GM19397 (cell line): ENCODE results near the gene RIC3.

Experiments
- ATAC-seq: cut with Tn5 transposase; IDR thresholded peaks from one replicate; pipeline ENCODE4 v1.9.1; 2021; ENCODE audit warnings: mild to moderate bottlenecking, moderate library complexity; ENCODE audit not compliant: unreplicated experiment

The RIC3 gene

GRCh38 chr11:8069771-8070170 is 99.1 kb downstream of the RIC3 start:
- no peak for ATAC-seq

- ATAC-seq = no peak
These were observed 100.1 kb downstream of the RIC3 start for GRCh38 chr11:8068605-8069221.

GRCh38 chr11:8067929-8068575 is 100.8 kb downstream of the RIC3 start:
- ATAC-seq = no peak

- ATAC-seq = no peak
These were observed 101.3 kb downstream of the RIC3 start for GRCh38 chr11:8067567-8067928.

- ATAC-seq = no peak
These were observed 101.8 kb downstream of the RIC3 start for GRCh38 chr11:8066911-8067455.

GRCh38 chr11:8066036-8066910 is 102.6 kb downstream of the RIC3 start:
- no peak for ATAC-seq

GRCh38 chr11:8065031-8065430 is 103.8 kb downstream of the RIC3 start:
- ATAC-seq = no peak

GRCh38 chr11:8063324-8063723 is 105.5 kb downstream of the RIC3 start:
- ATAC-seq = no peak

GRCh38 chr11:8062781-8063257 is 106.0 kb downstream of the RIC3 start:
- no peak for ATAC-seq

GRCh38 chr11:8061555-8062428 is 107.0 kb downstream of the RIC3 start:
- no peak for ATAC-seq

- no peak for ATAC-seq
These were observed 107.8 kb downstream of the RIC3 start for GRCh38 chr11:8060801-8061554.

GRCh38 chr11:8060146-8060719 is 108.6 kb downstream of the RIC3 start:
- no peak for ATAC-seq

GRCh38 chr11:8059571-8060011 is 109.2 kb downstream of the RIC3 start:
- no peak for ATAC-seq

GRCh38 chr11:8059030-8059429 is 109.8 kb downstream of the RIC3 start:
- ATAC-seq = no peak

GRCh38 chr11:8058216-8058615 is 110.6 kb downstream of the RIC3 start:
- ATAC-seq = no peak

- ATAC-seq = no peak
These were observed 111.9 kb downstream of the RIC3 start for GRCh38 chr11:8056810-8057463.
